Activated T-helper 9 cell treated with anti-CD3 and anti-CD28 coated beads, Interleukin-2, amount 50 U/mL, for 16 hours (primary cell): ENCODE data around the gene COX5A.
"Not testable (repeated sequence)": the region's sequence is repeated elsewhere in the genome, so short reads cannot be mapped to it uniquely, and the experiment has no call there.

Experiments used
- DNase-seq: peaks from one replicate; pipeline ENCODE4 v3.0.0-alpha.2; 2020; ENCODE audit warnings: low read depth

Gene COX5A

DNA sequence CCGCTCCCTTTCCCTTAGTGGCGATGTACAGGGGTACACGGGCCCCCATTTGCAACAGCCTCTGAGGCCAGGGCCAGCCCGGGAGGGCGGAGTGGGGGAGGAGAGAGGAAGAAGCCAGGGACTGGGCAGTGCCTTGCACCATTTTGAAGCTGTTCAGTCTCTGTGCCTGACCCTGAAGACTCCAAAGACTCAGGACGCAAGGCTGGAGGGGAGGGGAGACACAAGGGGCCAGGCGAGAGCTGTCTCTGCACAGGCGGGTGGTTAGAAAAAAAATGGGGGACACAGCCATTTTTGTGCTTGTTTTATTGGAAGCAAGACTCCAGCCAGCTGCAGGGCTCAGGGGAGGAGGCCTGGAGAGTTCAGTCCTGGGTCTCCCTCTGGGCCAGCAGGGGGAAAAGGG lies 17.1 kb upstream of the COX5A start:
- DNase-seq, result no peak

DNA sequence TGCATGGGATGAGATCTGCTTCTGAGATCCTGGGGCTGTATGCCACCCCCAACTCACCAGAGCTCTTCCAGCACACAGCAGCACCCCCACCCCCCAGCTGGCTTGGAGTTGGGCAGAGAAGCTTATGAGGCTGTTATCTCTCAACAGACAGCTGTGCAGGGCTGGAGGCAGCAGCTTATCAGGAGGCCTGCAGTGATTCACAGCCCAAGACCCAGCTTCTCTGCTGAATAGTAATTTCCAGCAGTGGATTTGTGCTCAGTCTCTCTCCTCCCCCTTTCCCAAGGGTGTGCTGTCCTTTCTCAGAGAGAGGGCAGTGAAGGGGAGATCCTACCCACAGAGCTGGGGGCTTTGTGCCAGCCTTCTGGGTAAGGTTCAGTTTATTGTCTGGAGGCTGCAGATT lies 16.6 kb upstream of the COX5A start:
- no peak for DNase-seq

DNA sequence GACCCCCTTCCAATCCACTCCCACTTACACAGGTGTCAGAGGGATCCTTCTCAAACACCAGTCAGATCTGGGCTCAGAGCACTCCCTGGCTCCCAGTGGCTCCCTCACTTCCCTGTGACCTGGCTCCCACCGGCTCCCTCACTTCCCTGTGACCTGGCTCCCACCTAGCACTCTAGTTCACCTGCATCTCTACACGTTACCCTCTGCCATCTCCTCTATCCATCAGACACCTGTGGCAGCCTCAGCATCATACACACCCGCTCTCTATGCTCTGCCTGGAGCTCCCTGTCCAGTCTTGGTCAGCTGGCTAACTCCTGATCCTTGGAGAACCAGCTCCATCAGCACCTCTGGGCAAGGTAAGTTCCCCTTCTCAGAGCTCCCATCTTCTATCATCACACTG lies 13.1 kb upstream of the COX5A start:
- no peak for DNase-seq

DNA sequence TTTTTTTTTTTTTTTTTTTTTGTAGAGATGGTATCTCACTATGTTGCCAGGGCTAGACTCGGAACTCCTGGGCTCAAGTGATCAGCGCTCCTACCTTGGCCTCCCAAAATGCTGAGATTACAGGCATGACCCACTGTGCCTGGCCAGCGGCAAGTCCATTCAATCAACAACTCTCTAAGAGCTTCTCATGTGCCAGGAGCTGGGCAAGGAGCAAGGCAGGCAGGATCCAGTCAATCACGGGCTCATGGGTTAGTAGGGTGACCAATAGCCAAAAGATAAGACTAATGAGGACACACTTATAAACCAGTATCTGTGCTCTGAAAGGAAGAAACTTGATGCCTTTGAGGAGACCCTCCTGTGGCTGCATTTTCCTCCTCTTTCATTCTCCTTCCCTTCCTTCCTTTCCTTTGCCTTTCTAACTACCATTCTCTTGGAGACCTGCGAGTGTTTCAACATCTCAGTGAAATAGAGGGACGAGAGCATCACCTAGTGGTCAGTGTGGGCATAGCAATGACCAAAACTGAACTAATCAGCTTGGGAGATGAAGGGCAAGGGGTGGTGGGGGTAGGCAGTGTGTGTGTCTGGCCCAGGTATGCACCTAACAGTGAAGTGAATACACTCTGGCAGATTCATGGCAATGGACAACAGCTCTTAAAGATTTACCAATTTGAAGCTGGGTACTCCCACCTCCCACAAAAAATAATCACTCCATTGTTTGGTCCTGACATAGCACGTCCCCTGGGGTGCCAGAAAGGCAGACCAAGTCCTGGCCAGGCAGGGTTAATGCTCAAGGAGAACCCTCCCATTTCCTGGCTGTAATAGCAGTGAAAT lies 12.4 kb upstream of the COX5A start:
- DNase-seq, result peak; percentile 54

DNA sequence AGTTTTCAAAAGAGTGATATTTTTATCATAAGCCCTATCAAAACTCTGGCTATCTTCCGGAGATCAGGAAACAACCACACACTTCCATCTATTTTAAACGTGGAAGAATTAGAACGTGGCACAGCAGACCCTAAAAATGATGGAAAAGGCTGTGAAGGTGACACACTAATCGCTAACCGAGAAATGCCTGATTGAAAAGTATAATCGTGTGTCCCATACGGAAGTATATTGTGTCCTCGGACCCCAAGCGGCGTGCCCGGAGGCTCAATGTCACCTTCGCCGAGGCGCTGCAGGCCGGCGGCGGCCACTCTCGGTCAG lies 642 bp downstream of the COX5A start:
- DNase-seq, result no peak

DNA sequence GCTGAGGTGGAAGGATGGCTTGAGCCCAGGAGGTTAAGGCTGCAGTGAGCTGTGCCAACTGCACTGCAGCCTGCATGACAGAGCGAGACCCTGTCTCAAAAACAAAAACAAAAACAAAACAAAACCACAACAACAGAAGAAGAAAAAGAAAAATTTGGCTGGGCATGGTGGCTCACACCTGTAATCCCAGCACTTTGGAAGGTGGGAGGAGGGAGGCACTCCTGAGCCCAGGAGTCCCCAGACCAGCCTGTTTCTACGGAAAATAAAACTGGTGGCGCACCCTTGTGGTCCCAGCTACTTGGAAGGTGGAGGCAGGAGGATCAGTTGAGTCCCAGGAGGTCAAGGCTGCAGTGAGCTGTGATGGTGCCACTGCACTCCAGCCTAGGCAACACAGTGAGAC lies 2.7 kb downstream of the COX5A start:
- not testable (repeated sequence) for DNase-seq

DNA sequence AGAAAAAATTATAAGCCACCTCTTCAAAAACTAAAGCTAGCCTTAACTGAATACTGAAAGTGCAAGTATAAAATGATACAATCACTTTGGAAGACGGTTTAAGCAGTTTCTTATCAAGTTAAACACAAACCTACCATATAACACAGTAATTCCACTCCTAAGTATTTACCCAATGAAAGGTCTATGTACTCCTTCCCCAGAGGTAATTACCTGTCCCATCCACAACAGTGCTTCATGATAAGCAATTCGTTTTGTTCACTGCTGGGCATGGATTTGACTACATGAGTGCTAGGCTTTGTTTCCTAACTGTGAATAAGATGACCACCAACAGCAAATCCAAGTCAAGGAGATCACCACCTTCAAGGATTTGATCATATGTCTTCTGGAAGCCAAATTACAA lies 4.3 kb downstream of the COX5A start:
- no peak for DNase-seq

DNA sequence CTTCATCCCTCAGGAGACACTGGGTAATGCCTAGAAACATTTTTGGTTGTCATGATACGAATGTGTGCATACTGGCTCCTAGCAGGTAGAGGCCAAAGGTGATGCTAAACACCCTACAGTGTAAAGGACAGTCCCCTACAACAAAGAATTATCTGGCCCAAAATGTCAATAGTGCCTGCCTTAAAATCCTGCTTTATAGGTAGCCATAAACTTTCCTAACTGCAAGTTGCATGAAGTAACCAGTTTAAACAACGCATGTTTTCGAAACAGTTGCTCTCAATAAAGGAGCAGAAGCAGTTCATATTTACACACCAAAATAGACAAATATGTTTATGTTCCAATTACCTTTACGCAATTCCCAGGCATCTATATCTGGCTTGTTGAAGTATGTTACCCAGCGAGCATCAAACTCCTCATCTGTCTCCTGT lies 9.1 kb downstream of the COX5A start:
- no peak for DNase-seq

DNA sequence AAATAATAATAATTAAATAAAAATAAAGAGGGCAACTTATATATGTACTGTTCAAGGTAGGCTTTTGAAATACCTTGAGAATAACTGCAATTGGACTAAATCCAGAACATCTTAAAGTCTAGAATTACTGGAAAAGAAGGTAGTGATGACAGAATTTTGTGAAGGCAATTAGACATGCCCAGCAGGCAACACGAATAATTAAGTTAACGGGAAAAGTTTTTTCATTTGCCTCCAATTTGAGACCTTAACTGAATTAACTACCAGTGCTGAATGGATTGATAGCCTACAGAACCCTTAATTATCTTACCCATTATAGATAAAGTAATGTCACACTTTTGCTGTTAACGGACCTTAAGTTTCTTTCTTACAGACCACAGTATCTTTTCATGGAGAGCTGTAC lies 13.3 kb downstream of the COX5A start:
- no peak for DNase-seq

DNA sequence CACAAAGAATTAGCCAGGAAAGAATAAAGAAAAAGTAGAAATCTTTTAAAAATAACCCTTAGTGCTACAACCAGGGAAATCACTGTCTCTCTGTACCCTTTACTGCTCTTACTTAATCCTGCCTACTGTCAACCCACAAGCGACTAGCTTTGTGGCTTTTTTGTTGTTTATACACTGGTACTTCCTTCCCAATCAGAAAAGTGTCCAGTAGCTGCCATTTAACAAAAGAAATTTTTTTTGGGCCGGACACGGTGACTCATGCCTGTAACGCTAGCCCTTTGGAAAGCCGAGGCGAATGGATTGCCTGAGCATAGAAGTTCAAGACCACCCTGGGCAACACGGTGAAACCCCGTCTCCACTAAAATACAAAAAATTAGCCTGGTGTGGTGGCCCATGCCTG lies 17.4 kb downstream of the COX5A start:
- DNase-seq, result no peak

DNA sequence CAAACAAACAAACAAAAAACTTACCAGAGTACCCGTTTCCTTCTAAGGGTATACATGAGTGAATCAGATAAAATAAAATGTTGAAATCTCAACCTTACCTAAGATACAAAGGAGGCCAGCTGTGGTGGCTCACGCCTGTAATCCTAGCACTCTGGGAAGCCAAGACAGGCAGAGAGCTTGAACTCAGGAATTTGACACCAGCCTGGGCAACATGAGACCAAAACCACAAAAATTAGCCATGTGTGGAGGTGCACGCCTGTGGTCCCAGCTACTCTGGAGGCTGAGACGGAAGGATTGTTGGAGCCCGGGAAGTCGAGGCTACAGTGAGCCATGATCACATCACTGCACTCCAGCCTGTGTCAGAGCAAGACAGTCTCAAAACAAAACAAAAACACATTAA lies 20.2 kb downstream of the COX5A start:
- DNase-seq, result no peak

DNA sequence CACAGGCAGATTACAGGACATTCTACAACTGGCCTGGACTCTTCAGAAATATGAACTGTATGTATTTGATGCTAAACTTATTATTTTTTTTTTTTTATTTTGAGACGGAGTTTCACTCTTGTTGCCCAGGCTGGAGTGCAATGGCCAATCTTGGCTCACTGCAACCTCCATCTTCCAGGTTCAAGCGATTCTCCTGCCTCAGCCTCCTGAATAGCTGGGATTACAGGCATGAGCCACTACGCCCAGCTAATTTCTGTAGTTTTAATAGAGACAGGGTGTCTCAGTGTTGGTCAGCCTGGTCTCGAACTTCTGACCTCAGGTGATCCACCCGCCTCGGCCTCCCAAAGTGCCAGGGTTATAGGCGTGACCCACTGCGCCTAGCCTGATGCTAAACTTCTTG lies 24.1 kb downstream of the COX5A start:
- not testable (repeated sequence) for DNase-seq

DNA sequence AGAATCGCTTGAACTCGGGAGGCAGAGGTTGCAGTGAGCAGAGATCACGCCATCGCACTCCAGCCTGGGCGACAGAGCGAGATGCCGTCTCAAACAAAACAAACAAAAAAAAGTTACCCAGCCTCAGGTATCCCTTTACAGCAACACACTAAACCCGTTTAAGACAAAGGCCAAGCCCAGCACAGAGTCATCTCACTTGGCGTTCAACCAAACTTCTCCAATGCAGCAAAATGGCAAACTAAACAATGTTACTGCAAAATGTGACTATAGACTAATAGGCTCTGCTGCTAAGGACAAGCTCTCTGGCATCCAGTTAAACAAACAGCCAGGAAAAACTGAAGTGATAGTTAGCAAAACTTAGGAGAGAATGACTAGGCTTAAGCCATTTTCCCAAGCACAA lies 24.8 kb downstream of the COX5A start:
- DNase-seq, result no peak

DNA sequence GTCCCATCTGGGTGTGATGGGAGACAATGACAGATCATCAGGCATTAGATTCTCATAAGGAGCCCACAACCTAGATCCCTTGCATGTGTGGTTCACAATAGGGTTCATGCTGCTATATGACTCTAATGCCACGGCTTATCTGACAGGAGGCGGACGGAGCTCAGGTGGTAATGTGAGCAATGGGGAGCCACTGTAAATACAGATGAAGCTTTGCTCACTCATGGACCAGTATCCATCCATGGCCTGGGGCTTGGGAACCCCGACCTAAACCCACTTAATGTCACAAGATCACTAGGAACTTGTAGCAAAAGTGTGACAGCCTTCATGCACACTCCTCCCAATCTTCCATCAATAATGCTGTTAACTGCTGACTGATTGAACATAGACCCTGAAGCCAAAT lies 29.2 kb downstream of the COX5A start:
- DNase-seq, result no peak

DNA sequence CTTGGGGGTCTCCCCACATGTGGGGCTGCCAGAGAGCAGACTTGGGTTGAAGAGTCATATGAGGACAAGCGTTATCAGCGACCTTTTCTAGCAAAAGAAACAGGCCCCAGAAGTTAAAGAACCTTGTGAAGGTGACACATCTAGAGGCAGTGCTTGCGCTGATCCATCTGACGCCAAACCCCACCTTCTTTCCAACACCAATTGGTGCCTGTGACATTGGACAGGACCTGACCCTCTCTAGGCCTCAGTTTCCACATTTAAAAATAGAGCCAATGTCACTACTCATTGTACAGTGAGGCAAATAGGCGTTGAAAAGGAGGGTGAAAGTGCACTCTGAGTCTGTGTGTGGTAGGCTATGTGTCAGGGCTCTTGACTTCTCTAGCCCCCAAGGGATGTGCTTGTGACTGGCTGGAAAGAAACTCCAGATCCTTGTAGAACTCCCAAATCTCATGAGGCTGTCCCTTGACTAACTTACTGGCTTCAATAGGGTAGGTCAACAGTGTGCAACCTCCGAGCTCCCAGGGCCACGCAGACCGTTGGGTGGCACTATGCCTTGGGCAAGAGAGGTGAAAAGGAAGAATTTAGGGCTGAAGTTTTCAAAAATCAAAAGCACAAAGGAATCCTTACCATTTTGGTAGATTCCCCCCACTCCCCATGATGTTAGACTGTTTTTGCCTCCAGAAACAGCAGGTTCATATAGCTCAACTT lies 30.6 kb downstream of the COX5A start:
- no peak for DNase-seq

DNA sequence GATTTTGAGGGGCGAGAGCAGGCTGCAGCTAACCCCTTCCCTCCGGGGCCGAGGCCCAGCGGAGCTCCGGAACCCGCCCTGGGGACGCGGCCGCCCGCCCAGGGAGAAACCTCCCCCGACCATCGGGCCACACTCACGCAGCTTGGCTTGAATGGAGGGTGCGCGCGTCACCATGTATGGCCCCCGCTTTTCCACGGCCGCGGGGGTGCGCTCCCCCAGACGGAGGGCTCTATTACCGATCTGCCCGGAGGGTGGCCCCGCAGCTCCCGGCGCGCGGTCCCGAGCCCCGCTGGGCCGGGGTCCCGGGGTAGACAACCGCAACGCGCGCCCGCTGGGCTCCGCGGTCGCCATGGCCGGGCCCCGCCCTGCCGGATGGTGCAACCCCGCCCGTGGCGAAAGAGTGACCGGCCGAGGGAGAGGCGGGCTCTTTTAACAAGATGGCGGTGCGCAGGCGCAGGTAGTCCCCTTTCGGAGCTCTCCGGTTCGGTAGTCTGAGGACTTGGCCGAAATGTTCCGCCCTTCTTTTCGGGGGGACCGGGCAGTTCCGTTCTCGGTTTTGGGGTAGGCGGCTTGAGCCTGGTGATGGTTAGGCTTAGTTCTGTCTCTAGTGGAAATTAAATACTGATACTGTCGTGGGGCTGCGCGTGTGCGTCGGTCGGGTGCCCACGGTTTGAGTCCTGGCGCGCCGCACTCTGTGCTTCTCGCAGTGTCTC lies 31.3 kb downstream of the COX5A start, which contains the start of gene FAM219B:
Gene FAM219B, minus strand, starts transcription at position 402 of the 713 bp plus-strand sequence. Its CDS starts 51 bp downstream, at position 351.
- peak; percentile 69 for DNase-seq

DNA sequence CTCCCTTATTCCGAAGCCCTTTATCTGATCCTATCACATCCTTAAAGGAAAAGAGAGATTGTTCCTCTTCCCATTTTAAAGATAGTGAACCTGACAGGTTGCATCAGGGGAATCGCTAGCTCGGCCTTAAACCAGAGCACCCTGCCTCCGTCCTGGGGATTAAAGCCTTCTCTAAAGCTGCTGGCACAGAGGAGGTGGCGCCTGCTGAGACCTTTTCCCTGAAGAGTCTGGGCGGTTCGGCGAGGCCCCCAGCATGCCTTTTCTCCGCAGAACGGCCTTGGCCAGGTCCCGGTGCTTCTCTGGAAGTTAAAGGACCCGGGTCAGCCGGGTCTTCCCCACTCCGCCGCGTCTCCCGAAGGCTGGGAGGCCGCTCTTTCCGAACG lies 31.8 kb downstream of the COX5A start:
- peak; percentile 4 for DNase-seq

DNA sequence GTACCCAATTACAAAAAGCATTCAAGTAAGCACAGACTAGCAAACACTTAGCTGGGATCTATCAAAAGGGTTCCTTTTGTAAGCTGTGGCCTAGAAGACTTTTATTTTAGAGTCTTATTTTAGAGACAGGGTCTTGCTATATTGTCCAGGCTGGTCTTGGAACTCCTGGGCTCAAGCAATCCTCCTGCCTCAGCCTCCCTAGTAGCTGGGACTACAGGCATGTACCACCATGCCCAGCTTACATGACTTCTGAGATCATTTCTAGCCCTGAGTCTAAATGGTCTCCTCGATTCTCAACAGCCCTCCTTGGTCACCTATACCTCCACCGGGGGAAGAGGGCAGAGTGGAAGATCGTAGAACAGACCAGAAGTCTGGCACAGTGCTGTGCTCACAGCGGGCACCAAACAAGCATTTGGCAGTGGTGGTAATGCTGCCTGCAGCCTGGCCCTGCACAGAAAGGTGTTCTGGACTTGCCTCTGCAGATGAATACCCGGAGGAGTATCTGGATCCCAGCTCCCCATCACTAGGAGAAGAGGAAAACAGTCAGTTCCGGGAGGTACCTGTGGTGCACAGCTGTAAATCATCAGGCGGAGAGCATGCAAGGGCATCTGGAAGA lies 33.6 kb downstream of the COX5A start:
- DNase-seq, result no peak

DNA sequence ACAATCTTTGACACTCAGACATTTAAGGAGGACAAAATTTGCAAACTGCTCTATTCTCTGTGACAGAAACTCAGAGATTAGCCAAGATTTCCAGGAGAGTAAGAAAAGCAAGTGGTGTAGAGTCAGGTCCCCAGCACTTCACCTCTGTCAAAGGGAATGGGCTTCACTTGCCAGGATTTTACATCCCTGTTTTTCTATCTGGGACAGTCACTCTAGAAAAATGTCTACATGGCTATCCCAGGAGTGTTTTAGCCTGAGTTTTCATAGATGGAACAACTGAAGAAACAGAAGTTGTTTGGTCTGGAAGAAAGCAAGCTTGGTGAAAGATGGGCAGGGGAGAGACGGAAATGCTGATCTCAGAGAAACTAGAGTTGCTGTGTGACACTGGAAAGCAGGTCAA lies 34.2 kb downstream of the COX5A start:
- DNase-seq, result no peak

DNA sequence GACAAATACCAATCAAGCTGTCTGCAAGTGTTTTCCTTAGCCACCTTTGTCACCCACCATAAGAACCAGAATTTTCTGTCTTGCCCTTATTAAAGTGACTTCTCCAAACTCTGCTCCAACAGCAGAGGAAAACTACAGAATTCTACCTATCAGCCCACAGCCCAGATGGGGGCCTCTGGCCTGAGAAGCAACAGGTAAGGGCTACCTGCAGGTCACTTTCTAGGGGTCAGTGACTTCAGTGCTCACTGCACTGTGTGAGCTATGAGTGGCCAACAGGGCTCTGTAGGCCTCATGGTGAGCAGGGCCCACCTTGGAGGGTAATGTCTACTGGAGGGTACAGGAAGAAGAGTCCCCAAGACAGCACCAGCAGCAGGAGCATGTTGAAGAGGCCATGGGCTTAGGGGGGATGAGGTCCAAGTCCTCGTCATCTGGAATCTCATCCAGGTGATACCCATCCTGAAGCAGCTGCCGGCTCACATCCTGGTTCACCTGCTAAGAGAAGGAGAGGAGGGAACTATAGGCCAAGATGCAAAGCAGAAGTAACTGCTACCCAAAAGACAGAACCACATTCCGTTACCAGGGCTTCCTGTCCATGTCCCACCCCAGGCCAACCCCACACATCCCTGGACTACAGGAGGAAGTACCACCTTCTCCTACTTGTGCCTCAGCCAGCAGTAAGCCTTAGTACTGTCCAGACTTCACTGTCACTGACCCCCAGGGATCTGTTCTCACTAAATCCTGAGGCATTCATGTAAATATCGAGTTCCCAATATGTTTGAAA lies 35.4 kb downstream of the COX5A start:
- DNase-seq, result no peak

DNA sequence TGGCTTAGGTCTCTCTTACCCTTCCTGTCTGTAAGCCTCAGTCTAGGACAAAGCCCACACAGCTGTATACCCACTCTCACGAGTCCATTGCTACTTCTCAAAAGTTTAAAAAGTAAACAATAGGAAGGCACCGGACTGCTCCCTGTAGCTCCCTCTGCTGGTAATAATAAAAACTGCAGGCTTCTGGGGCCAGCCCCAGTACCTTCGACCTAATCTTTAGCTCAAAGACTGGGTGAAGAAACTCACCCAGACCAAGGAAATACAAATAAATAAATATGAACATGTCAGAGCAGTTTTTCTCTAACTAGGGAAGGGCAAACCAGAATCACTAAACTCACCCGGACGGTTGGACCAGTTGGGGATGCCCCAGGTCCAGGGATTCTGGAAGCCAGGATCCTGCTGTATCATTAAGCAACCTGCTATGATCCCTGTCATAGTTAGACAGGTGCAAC lies 36.2 kb downstream of the COX5A start:
- DNase-seq, result peak; percentile 27

DNA sequence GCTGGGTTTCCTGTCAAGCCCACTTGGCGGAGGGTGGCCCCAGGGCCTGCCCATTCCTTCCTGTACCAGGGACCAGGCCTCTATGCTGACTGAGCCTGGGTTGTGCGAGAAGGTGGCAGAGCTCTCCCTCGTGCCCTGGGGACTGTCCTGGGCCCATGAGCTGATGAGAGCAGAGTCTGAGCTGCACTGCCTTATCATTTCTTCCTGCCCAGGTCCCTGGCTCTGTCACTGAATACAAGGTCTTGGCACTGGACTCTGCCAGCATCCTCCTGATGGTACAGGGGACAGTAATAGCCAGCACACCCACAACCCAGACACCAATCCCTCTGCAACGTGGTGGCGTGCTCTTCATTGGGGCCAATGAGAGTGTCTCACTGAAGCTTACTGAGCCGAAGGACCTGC lies 40.6 kb downstream of the COX5A start:
- DNase-seq, result no peak
